HepG2 (cell line): ENCODE data around the gene APOL2. TPM values are rescaled to one million over a fixed set of nuclear protein-coding genes. Genes with fewer than 3 reads are reported as not detected.
A peak's percentile ranks its signal among the peaks of the same experiment; 100 is the strongest.

ENCODE experiments used
- DMTF1 ChIP-seq: sonication (generic); formaldehyde crosslinking; IDR thresholded peaks from 2 replicates; pipeline ENCODE4 v1.4.0; 2020; ENCODE audit warnings: mild to moderate bottlenecking, missing genetic modification reagents
- E2F1 ChIP-seq: sonication (generic); formaldehyde crosslinking; IDR thresholded peaks from 2 replicates; pipeline ENCODE4 v1.5.0; 2020; ENCODE audit warnings: missing genetic modification reagents
- EP300 ChIP-seq, 3 experiments: sonication (generic) in 1 of 3; formaldehyde crosslinking in 1 of 3; IDR thresholded peaks; 2 replicates each; pipeline versions ENCODE4 v1.5.1 to v1.6.1; 2011 to 2020; ENCODE audit warnings: low read depth in 2 of 3, low read length in 2 of 3, borderline replicate concordance in 1 of 3, improper control_type of control experiment in 1 of 3, mild to moderate bottlenecking in 1 of 3, missing genetic modification reagents in 1 of 3, moderate library complexity in 1 of 3
- HHEX ChIP-seq: IDR thresholded peaks from 2 replicates; pipeline ENCODE4 v1.6.1; 2016; ENCODE audit warnings: control low read depth
- ISL2 ChIP-seq: sonication (generic); formaldehyde crosslinking; IDR thresholded peaks from 2 replicates; pipeline ENCODE4 v1.5.0; 2020; ENCODE audit warnings: missing genetic modification reagents
- KLF9 ChIP-seq: IDR thresholded peaks from 2 replicates; pipeline ENCODE4 v1.6.1; 2016; ENCODE audit warnings: low read depth
- MED13 ChIP-seq: sonication (generic); formaldehyde crosslinking; IDR thresholded peaks from 2 replicates; pipeline ENCODE4 v1.5.0; 2020; ENCODE audit warnings: missing genetic modification reagents
- MIER3 ChIP-seq: IDR thresholded peaks from 2 replicates; pipeline ENCODE4 v1.6.1; 2016; ENCODE audit warnings: missing compliant biosample characterization, borderline replicate concordance
- NFYC ChIP-seq: IDR thresholded peaks from 2 replicates; pipeline ENCODE4 v1.6.1; 2016; ENCODE audit warnings: missing genetic modification reagents, missing compliant biosample characterization
- SOX5 ChIP-seq: IDR thresholded peaks from 2 replicates; pipeline ENCODE4 v1.6.1; 2016; ENCODE audit warnings: borderline replicate concordance
- TBL1XR1 ChIP-seq: fragments of 150-350 bp; IDR thresholded peaks from 2 replicates; pipeline ENCODE4 v1.6.1; 2014; ENCODE audit warnings: borderline replicate concordance, low read length; ENCODE audit not compliant: partially characterized antibody
- ZNF274 ChIP-seq: sonication (generic); formaldehyde crosslinking; IDR thresholded peaks from 2 replicates; pipeline ENCODE4 v1.5.1; 2020; ENCODE audit warnings: mild to moderate bottlenecking, missing genetic modification reagents
- ZNF317 ChIP-seq: sonication (generic); formaldehyde crosslinking; IDR thresholded peaks from 2 replicates; pipeline ENCODE4 v1.5.0; 2020; ENCODE audit warnings: mild to moderate bottlenecking, missing genetic modification reagents
- ZNF550 ChIP-seq: sonication (generic); formaldehyde crosslinking; IDR thresholded peaks from 2 replicates; pipeline ENCODE4 v1.4.0; 2020; ENCODE audit warnings: mild to moderate bottlenecking, missing genetic modification reagents, borderline replicate concordance
- ZNF672 ChIP-seq: sonication (generic); formaldehyde crosslinking; IDR thresholded peaks from 2 replicates; pipeline ENCODE4 v1.8.1; 2022; ENCODE audit warnings: missing genetic modification reagents
- polyA plus RNA-seq, 8 experiments: library from polyadenylated mRNA; depleted of rRNA in 3 of 8; stranded (reverse) in 7 of 8; unstranded in 1 of 8; fragments of >200 nt; fragmentation: Illumina TruSeq in 4 of 8; extraction: Trizol in 4 of 8; gene quantifications; 2 replicates each; pipeline versions ENCODE4 v1.2.1 to v1.2.3, GENCODE V29; 2011 to 2016; ENCODE audit warnings: low read depth in 4 of 8, missing spikeins in 1 of 8, mixed read lengths in 1 of 8; ENCODE audit not compliant: insufficient read depth in 1 of 8
- total RNA-seq, 5 experiments: library from RNA; depleted of rRNA; stranded (reverse); fragments of >200 nt; fragmentation: Illumina TruSeq; extraction: Trizol; gene quantifications; 2 replicates each; pipeline ENCODE4 v1.2.3, GENCODE V29; 2016; ENCODE audit warnings: low read depth in 1 of 5
- TF ChIP-seq, protein P1 (sequence below): sonication (generic); formaldehyde crosslinking; IDR thresholded peaks from 2 replicates; pipeline ENCODE4 v1.5.1; 2020; ENCODE audit warnings: mild to moderate bottlenecking, missing genetic modification reagents
- TF ChIP-seq, protein P2 (sequence below): sonication (generic); formaldehyde crosslinking; IDR thresholded peaks from 2 replicates; pipeline ENCODE4 v1.5.1; 2020; ENCODE audit warnings: missing genetic modification reagents, mild to moderate bottlenecking, borderline replicate concordance
- TF ChIP-seq, protein P3 (sequence below): sonication (generic); formaldehyde crosslinking; IDR thresholded peaks from 2 replicates; pipeline ENCODE4 v1.5.0; 2020; ENCODE audit warnings: missing genetic modification reagents
- TF ChIP-seq, protein P4 (sequence below): IDR thresholded peaks from 2 replicates; pipeline ENCODE4 v1.6.1; 2012; ENCODE audit warnings: low read depth, low read length, improper control_type of control experiment

The APOL2 gene
- total and polyA plus RNA-seq, 2 of the 13 experiments (the other 11 are each of a cell fraction or from before 2014, with no cell fraction given) = 28.7 to 51.2 TPM

GRCh38 chr22:36279219-36279666 lies 39.9 kb upstream of the APOL2 start (continued):
- TF ChIP-seq, protein P1, sequence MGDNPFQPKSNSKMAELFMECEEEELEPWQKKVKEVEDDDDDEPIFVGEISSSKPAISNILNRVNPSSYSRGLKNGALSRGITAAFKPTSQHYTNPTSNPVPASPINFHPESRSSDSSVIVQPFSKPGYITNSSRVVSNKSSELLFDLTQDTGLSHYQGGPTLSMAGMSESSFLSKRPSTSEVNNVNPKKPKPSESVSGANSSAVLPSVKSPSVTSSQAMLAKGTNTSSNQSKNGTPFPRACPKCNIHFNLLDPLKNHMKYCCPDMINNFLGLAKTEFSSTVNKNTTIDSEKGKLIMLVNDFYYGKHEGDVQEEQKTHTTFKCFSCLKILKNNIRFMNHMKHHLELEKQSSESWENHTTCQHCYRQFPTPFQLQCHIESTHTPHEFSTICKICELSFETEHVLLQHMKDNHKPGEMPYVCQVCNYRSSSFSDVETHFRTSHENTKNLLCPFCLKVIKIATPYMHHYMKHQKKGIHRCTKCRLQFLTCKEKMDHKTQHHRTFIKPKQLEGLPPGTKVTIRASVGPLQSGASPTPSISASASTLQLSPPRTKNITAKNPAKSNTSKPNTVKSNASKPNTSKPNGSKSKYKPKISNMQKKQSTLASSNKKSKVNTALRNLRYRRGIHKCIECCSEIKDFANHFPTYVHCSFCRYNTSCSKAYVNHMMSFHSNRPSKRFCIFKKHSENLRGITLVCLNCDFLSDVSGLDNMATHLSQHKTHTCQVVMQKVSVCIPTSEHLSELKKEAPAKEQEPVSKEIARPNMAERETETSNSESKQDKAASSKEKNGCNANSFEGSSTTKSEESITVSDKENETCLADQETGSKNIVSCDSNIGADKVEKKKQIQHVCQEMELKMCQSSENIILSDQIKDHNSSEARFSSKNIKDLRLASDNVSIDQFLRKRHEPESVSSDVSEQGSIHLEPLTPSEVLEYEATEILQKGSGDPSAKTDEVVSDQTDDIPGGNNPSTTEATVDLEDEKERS (CRISPR knock-in tag) = 0 out of 2 replicates have a peak, but pooled peaks have one; percentile 41
- peak; percentile 36 for TF ChIP-seq TBL1XR1
- no peak for TF ChIP-seq ZNF672 (CRISPR knock-in tag)
- peak; percentile 62; the same call in 1 of the 2 replicates for TF ChIP-seq SOX5 (CRISPR knock-in tag)
- TF ChIP-seq ZNF317 (CRISPR knock-in tag) = no peak
- no peak for TF ChIP-seq KLF9
- TF ChIP-seq EP300 (IDR thresholded peaks at IDR 0.05; ENCODE audit: low read depth in 2 of 2, low read length in 2 of 2) = peak; percentile 78 to 92
- TF ChIP-seq EP300 (CRISPR knock-in tag; IDR thresholded peaks at IDR 0.05; ENCODE audit: borderline replicate concordance) = peak; percentile 75; the same call in 1 of the 2 replicates
- no peak for TF ChIP-seq NFYC
- TF ChIP-seq E2F1 (CRISPR knock-in tag) = no peak
- no peak for TF ChIP-seq DMTF1 (CRISPR knock-in tag)
- peak; percentile 73; the same call in 1 of the 2 replicates for TF ChIP-seq ISL2 (CRISPR knock-in tag)
- no peak for TF ChIP-seq ZNF550 (CRISPR knock-in tag)
- TF ChIP-seq, protein P2, sequence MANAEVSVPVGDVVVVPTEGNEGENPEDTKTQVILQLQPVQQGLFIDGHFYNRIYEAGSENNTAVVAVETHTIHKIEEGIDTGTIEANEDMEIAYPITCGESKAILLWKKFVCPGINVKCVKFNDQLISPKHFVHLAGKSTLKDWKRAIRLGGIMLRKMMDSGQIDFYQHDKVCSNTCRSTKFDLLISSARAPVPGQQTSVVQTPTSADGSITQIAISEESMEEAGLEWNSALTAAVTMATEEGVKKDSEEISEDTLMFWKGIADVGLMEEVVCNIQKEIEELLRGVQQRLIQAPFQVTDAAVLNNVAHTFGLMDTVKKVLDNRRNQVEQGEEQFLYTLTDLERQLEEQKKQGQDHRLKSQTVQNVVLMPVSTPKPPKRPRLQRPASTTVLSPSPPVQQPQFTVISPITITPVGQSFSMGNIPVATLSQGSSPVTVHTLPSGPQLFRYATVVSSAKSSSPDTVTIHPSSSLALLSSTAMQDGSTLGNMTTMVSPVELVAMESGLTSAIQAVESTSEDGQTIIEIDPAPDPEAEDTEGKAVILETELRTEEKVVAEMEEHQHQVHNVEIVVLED (CRISPR knock-in tag) = no peak
- TF ChIP-seq, protein P3, sequence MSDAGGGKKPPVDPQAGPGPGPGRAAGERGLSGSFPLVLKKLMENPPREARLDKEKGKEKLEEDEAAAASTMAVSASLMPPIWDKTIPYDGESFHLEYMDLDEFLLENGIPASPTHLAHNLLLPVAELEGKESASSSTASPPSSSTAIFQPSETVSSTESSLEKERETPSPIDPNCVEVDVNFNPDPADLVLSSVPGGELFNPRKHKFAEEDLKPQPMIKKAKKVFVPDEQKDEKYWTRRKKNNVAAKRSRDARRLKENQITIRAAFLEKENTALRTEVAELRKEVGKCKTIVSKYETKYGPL = no peak
- TF ChIP-seq, protein P4, sequence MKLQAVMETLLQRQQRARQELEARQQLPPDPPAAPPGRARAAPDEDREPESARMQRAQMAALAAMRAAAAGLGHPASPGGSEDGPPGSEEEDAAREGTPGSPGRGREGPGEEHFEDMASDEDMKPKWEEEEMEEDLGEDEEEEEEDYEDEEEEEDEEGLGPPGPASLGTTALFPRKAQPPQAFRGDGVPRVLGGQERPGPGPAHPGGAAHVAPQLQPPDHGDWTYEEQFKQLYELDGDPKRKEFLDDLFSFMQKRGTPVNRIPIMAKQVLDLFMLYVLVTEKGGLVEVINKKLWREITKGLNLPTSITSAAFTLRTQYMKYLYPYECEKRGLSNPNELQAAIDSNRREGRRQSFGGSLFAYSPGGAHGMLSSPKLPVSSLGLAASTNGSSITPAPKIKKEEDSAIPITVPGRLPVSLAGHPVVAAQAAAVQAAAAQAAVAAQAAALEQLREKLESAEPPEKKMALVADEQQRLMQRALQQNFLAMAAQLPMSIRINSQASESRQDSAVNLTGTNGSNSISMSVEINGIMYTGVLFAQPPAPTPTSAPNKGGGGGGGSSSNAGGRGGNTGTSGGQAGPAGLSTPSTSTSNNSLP = peak; percentile 82
- no peak for TF ChIP-seq ZNF274 (CRISPR knock-in tag)
- TF ChIP-seq MIER3 (CRISPR knock-in tag) = peak; percentile 73; the same call in 1 of the 2 replicates
- no peak for TF ChIP-seq HHEX (CRISPR knock-in tag)
- no peak for TF ChIP-seq MED13 (CRISPR knock-in tag)
